SIG-M5 (cell line): ENCODE measurements around the gene ADK.

Experiments used
- DNase-seq: peaks from one replicate; lab custom pipeline; 2025; lab: John Stamatoyannopoulos, UW

ADK gene

GRCh38 chr10:74361678-74362077, 210.7 kb downstream of the ADK start:
- no peak for DNase-seq

DNA sequence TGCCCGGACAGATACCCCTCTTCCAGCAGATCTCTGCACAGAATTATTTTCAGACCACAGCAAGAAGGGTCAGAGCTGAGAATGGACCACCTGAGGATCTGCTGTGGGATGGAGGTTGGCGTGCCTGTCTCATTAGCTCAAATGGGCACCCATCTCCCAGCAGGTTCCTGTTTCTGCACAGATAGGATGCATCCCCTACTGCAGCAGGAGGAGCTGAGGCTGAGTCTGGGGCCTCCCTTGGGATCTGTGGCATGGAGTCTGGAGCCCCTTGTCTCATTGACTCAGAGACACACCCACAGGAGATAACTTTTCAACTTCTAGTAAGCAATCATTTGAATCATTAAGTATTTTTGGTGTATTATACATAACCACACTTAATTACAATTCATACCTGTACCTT, 212.7 kb downstream of the ADK start:
- no peak for DNase-seq

GRCh38 chr10:74365109-74365508, 214.1 kb downstream of the ADK start:
- no peak for DNase-seq

DNA sequence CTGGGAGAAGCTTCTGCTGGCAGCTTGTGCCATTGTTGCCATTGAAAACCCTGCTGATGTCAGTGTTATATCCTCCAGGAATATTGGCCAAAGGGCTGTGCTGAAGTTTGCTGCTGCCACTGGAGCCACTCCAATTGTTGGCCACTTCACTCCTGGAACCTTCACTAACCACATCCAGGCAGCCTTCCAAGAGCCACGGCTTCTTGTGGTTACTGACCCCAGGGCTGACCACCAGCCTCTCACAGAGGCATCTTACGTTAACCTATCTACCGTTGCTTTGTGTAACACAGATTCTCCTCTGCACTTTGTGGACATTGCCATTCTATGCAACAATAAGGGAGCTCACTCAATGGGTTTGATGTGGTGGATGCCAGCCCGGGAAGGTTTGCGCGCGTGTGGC, 220.7 kb downstream of the ADK start:
- no peak for DNase-seq

- no peak for DNase-seq
Measured at GRCh38 chr10:74373059-74373458, 222.0 kb downstream of the ADK start.

GRCh38 chr10:74377476-74377875, 226.5 kb downstream of the ADK start:
- DNase-seq: no peak

DNA sequence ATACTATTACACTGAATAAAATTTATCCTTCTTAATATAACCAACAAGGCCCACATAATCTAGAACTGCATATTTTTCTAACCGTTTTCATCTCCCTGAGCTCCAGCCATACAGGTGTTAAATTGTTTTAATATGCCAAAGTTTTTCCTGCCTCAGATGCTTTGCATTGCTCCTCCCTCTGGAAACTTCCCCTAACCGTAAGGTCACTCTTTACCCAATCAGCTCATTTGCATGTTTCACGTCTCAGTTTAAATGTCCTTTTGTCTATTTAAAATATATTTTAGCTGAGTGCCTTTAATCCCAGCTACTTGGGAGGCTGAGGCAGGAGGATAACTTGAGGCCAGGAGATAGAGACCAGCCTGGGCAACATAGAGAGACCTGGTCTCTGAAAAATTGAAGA, 228.5 kb downstream of the ADK start:
- no peak for DNase-seq

DNA sequence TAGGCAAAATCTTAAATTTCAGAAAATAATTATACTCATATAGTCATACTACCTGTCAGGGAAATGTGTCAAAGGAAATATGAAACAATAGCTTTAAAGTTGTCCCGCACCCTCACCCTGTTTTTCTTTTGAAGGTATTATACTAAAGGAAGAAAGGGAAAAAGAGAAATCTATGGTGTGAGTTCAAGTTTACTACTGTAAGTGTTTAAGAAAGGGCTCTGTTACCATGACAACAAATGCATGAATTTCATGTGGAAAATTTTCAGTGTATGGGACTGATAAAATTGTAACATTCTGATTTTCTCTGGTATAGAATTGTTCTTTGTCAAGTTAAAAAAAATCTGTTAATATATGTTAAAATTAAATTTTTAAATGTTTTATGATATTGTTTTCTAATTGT, 229.8 kb downstream of the ADK start:
- DNase-seq: no peak

GRCh38 chr10:74381291-74381853, 230.4 kb downstream of the ADK start:
- no peak for DNase-seq

DNA sequence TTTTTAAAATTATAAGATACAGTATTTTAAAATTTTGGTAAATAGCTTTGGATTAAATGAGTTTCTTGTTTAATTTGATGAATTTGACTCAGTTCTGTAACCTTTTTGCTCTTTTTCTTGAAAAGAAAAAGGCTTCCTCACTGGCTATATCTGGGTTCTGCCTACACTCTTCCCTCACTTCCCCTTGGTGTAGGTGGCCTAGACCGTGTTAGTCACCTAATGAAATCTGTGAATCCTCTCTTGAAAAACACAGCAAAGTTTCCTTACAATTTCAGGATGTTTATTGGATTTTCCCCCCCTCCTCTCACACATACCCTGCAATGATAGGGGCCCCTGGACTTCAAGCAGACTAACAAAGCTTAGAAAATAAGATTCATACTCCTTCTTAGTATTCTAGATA, 231.6 kb downstream of the ADK start:
- no peak for DNase-seq

DNA sequence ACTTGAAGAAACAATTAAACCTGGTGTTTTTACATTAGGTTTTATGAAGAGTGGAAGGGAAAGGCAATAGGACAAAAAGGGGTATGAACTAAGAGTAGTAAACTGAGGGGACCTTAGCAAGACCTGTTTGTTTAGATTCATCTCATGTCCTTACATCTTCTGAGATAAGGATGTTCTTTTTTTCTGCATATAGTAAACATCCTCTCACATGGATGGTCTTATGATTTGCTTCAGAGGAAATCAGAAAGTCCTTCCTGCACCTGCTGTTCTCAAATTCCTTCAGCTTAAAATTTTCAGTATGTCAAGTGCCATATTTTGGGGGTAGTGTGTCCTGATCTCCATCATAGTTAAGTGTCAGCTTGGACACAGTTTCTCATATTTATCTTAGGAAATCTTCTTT, 232.6 kb downstream of the ADK start:
- DNase-seq: no peak

- no peak for DNase-seq
Measured at GRCh38 chr10:74384615-74385183, 233.7 kb downstream of the ADK start.

- no peak for DNase-seq
Measured at GRCh38 chr10:74388801-74389200, 237.8 kb downstream of the ADK start.

GRCh38 chr10:74391786-74392185, 240.8 kb downstream of the ADK start:
- DNase-seq: no peak

GRCh38 chr10:74394416-74394969, 243.5 kb downstream of the ADK start:
- no peak for DNase-seq

- DNase-seq: no peak
Measured at GRCh38 chr10:74400186-74400585, 249.2 kb downstream of the ADK start.

GRCh38 chr10:74406006-74406405, 255.0 kb downstream of the ADK start:
- no peak for DNase-seq

DNA sequence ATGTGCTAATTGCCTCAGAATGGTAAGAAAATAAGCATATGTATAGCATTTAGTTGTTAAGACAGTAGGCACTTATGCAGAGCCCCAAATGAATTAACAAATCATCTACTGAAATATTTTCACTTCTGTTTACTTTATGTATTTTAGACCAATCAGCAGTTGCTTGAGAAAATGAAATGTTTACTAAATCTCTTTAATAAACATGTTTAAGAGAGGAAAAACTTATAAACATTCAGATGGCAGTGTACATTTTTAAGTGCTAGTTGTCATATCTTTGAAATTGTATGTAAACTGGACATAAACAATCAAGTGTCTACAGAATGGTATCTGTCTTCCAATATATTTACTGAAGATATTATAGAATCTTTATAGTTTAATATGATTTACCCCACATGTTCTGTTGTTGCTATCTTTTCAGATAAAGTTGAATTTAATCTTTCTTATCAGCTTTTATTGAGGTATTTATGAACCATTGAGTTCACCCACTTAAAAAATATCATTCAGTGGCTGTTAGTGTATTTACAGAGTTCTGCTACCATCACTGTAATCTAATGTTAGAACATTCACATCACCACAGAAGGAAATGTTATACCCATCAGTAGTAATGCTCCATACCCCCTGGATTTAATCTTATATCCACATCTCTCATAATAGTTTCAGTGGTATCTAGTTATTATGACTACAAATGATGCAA, 264.3 kb downstream of the ADK start:
- no peak for DNase-seq

DNA sequence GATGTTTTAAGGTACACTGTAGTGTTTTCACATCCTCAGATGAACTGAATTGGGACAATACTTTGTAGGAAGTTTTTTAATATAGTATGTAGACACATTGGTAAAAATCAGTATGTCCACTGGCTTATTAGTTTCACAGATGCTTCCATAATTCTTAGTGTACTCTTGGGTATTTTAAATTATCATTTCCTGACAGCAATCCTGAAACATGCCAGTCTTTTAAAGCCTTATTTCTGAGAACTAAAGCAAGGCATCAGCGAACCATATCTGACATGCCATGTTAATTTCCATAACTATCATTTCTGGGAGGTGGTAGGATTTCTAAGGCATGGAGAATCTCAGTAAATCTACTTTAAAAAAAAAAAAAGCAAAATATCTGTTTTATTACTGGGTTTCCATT, 266.4 kb downstream of the ADK start:
- no peak for DNase-seq

DNA sequence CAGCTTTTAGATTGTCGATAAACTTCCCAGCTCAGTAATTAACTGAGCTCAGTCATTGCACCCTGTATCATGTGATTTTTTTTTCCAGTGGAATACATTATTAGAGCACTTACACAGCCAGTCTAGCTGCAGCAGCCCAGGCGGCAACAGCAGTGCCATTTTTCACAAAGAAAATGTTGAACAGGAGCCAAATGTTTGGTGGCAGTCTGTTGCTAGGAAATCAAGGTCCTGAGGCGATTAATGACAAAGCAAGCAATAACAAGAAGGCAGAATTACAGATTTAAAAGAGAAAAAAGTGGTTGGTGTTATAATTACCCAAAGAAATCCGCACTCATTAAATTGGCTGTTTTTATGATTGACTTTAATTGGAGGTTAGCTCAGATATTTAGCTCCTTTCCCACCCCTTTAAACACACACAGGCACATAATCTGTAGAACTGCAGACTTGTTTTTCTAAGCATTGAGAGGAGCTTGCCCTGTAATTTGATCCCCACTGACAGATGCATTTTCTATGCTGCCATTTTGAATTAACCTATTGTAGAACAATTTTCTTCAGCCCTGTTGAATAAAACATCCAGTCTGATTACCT, 267.4 kb downstream of the ADK start:
- DNase-seq: no peak

- DNase-seq: no peak
Measured at GRCh38 chr10:74419491-74419951, 268.5 kb downstream of the ADK start.

- no peak for DNase-seq
Measured at GRCh38 chr10:74419958-74420375, 268.9 kb downstream of the ADK start.

GRCh38 chr10:74424565-74424964, 273.5 kb downstream of the ADK start:
- no peak for DNase-seq
